HG03442 (cell line): Measurements from ENCODE around the gene MTHFD2L.
"Not testable (repeated sequence)": the region's sequence is repeated elsewhere in the genome, so short reads cannot be mapped to it uniquely, and the experiment has no call there.

ENCODE experiments used
- ATAC-seq: cut with Tn5 transposase; IDR thresholded peaks from one replicate; pipeline ENCODE4 v1.9.1; 2021; ENCODE audit warnings: mild to moderate bottlenecking, moderate library complexity; ENCODE audit not compliant: unreplicated experiment

The MTHFD2L gene

GRCh38 chr4:74328501-74328900, 170.6 kb downstream of the MTHFD2L start:
- no peak for ATAC-seq

GRCh38 chr4:74329307-74329706, 171.4 kb downstream of the MTHFD2L start:
- ATAC-seq = no peak

DNA sequence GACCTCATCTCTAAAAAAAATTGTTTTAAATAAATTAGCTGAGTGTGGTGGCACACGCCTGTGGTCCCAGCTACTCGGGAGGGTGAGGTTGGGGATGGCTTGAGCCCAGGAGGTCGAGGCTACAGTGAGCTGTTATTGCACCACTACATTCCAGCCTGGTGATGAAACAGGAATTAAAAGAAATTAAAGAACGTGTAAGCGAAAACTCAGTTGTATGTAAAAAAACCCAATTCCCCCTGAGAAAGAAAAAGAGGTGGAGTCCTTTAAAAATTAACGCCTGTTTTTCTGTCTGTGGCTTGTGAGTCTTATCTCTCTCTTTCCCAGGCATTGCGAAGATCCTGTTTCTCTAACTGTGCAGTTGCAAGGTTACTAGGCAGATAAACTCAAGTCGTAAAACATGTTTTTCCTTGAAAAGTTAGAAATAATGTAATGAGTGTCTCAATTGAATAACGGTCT, 172.4 kb downstream of the MTHFD2L start:
- no peak for ATAC-seq

DNA sequence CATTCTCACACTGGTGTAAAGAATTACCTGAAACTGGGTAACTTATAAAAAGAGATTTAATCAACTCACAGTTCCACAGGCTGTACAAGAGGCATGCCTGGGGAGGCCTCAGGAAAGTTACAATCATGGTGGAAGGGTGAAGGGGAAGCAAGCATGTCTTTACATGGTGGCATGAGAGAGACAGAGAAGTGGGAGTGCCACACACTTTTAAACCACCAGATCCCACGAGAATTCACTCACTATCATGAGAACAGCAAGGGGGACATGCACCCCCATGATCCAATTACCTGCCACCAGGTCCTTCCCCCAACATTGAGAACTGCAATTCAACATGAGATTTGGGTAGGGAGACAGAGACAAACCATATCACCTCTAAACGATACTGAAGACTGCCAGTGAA, 173.3 kb downstream of the MTHFD2L start:
- ATAC-seq = no peak

DNA sequence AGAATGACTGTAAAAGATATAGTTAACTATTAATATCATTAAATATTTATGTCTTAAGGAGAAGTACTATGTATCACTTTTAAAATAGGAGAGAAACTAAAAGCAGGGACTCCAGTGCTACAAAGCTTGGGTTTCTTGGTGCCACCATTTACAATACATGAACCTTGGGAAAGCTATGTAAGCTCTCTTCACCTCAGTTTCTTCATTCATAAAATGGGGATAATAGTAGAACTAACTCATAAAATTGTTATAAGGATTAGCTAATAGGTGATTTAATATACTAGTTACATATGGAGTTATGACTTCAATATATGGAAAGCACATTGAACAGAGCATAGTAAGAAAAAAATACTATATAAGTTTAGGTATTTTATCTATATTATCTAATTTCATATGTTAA, 174.0 kb downstream of the MTHFD2L start:
- no peak for ATAC-seq

GRCh38 chr4:74334636-74335035, 176.7 kb downstream of the MTHFD2L start:
- ATAC-seq = no peak

DNA sequence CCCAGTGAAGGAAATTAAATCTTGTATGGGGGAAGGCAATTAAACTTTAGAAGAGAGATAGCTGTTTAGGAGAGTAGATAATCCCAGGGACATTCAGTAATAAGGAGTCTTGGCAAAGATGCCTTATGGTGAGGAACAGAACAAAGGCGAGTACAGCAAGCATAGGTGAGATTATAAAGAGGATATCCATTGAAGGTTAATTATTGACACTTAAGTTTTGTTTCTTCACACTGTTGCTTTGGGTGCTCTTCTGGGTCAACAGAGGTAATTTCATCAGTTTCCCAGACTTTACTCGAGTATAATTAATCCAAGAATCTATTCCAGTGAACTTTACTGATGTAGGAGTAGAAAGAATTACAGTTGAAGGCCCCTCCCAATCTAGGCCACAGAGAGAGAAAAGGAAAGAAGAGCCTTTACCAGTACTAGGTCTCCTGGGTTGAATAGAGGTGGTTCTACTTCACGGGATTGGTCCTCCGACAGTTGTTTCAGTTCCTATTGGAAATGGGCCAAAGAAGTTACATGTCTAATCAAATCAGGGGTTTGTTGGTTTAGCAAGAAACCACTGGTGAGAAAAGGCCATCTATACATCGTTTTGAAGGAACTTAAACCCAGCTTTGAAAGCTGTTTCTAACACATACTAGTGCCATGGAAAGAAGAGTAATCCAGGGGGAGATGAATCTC, 177.6 kb downstream of the MTHFD2L start:
- peak; percentile 85 for ATAC-seq

- ATAC-seq = no peak
These were observed 180.9 kb downstream of the MTHFD2L start for GRCh38 chr4:74338792-74339333.

DNA sequence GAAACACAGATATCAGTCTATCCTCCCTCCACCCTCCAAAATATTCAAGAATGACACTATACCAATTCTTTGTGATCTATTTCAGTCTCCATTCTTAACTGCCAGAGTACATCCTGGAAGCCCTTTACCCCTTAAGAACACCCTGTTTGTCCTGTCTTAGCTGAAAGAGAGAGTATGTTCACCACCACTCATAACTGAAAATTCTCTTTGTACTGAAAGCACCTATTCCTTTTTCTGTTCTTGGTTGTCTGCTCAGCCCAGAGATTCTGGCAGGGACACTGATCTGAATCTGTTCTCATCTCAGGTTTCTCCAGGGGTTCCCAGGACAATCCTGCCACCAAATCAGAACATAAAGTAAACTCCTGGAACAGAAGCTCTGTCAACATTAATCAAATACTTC, 181.6 kb downstream of the MTHFD2L start:
- ATAC-seq = no peak

DNA sequence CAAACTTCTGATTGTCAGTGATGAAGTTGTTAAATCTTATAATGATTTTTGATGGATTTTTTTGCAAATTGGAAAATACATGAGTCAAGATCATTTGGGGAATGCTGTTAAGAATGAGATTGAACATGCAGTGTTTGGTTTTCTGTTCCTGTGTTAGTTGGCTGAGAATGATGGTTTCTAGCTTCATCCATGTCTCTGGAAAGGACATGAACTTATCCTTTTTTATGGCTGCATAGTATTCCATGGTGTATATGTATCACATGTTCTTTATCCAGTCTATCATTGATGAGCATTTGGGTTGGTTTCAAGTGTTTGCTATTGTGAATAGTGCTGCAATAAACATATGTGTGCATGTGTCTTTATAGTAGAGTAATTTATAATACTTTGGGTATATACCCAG, 182.5 kb downstream of the MTHFD2L start:
- not testable (repeated sequence) for ATAC-seq

DNA sequence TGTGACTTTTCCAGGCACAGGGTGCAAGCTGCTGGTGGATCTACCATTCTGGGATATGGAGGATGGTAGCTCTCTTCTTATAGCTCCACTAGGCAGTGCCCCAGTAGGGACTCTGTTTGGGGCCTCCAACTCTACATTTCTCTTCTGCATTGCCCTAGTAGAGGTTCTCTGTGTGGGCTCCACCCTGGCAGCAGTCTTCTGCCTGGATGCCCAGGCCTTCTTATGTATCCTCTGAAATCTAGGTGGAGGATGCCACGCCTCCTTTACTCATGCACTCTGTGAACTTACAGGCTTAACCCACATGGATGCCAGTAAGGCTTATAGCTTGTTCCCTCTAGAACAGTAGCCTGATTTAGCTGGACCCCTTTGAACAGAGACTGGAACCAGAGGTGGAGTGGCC, 186.1 kb downstream of the MTHFD2L start:
- no peak for ATAC-seq
